HG03097 (cell line): ENCODE data around the gene COPZ1.
"Not testable (repeated sequence)": the region's sequence is repeated elsewhere in the genome, so short reads cannot be mapped to it uniquely, and the experiment has no call there.

Source experiments
- ATAC-seq: cut with Tn5 transposase; IDR thresholded peaks from one replicate; pipeline ENCODE4 v1.9.1; 2021; ENCODE audit not compliant: unreplicated experiment, low FRiP score

Gene COPZ1

GRCh38 chr12:54330442-54330841, 5.5 kb downstream of the COPZ1 start:
- no peak for ATAC-seq

GRCh38 chr12:54331461-54331860, 6.5 kb downstream of the COPZ1 start:
- ATAC-seq, result no peak

- no peak for ATAC-seq
Observed at GRCh38 chr12:54333420-54334034, 8.6 kb downstream of the COPZ1 start.

GRCh38 chr12:54337280-54337842, 12.4 kb downstream of the COPZ1 start:
- no peak for ATAC-seq

GRCh38 chr12:54337854-54338650, 13.1 kb downstream of the COPZ1 start:
- ATAC-seq, result no peak

- ATAC-seq, result no peak
Observed at GRCh38 chr12:54338698-54339296, 13.9 kb downstream of the COPZ1 start.

GRCh38 chr12:54340846-54341245, 15.9 kb downstream of the COPZ1 start:
- no peak for ATAC-seq

GRCh38 chr12:54341378-54342300, 16.7 kb downstream of the COPZ1 start:
- no peak for ATAC-seq

- no peak for ATAC-seq
Observed at GRCh38 chr12:54349036-54349435, 24.1 kb downstream of the COPZ1 start.

- no peak for ATAC-seq
Observed at GRCh38 chr12:54349679-54350078, 24.7 kb downstream of the COPZ1 start.

- ATAC-seq, result no peak
Observed at GRCh38 chr12:54350743-54351142, 25.8 kb downstream of the COPZ1 start.

- no peak for ATAC-seq
Observed at GRCh38 chr12:54351341-54351740, 26.4 kb downstream of the COPZ1 start.

- no peak for ATAC-seq
Observed at GRCh38 chr12:54352022-54352531, 27.1 kb downstream of the COPZ1 start.

- ATAC-seq, result no peak
Observed at GRCh38 chr12:54352891-54353874, 28.3 kb downstream of the COPZ1 start.

- ATAC-seq, result not testable (repeated sequence)
Observed at GRCh38 chr12:54354271-54354670, 29.3 kb downstream of the COPZ1 start.

- no peak for ATAC-seq
Observed at GRCh38 chr12:54355104-54355815, 30.3 kb downstream of the COPZ1 start.

- no peak for ATAC-seq
Observed at GRCh38 chr12:54356228-54356627, 31.3 kb downstream of the COPZ1 start.

GRCh38 chr12:54356951-54357356, 32.0 kb downstream of the COPZ1 start:
- ATAC-seq, result no peak
